IPS-11a (cell line): ENCODE measurements around the gene CXXC4.

Experiments used
- H3K4me3 ChIP-seq: one replicate; pipeline ENCODE4 v1.5.1; 2013; ENCODE audit warnings: low read depth, low read length, control low read depth

Gene CXXC4

GRCh38 chr4:104494822-104495559 is at the start of gene CXXC4:
CXXC4 (minus strand) TSS chr4:104494894; CDS start chr4:104491802, 3,092 bp downstream.
- peak within 1 kb of the TSS; percentile 75 for H3K4me3 ChIP-seq

GRCh38 chr4:104533156-104533555 is 38.5 kb upstream of the CXXC4 start:
- H3K4me3 ChIP-seq: no peak overlapping the region

- H3K4me3 ChIP-seq: no peak overlapping the region
Observed at GRCh38 chr4:104532677-104533076, 38.0 kb upstream of the CXXC4 start.

GRCh38 chr4:104531390-104531789 is 36.7 kb upstream of the CXXC4 start:
- H3K4me3 ChIP-seq: no peak overlapping the region

GRCh38 chr4:104530426-104530825 is 35.7 kb upstream of the CXXC4 start:
- H3K4me3 ChIP-seq: no peak overlapping the region

- H3K4me3 ChIP-seq: no peak overlapping the region
Observed at GRCh38 chr4:104524591-104524990, 29.9 kb upstream of the CXXC4 start.

- no peak overlapping the region for H3K4me3 ChIP-seq
Observed at GRCh38 chr4:104524026-104524425, 29.3 kb upstream of the CXXC4 start.

- no peak overlapping the region for H3K4me3 ChIP-seq
Observed at GRCh38 chr4:104519588-104519987, 24.9 kb upstream of the CXXC4 start.

GRCh38 chr4:104516884-104517283 is 22.2 kb upstream of the CXXC4 start:
- H3K4me3 ChIP-seq: no peak overlapping the region

GRCh38 chr4:104508224-104508623 is 13.5 kb upstream of the CXXC4 start:
- H3K4me3 ChIP-seq: no peak overlapping the region

GRCh38 chr4:104507112-104507511 is 12.4 kb upstream of the CXXC4 start:
- H3K4me3 ChIP-seq: no peak overlapping the region

GRCh38 chr4:104504536-104504935 is 9.8 kb upstream of the CXXC4 start:
- H3K4me3 ChIP-seq: no peak overlapping the region

- no peak overlapping the region for H3K4me3 ChIP-seq
Observed at GRCh38 chr4:104502471-104502870, 7.8 kb upstream of the CXXC4 start.

GRCh38 chr4:104501290-104501689 is 6.6 kb upstream of the CXXC4 start:
- no peak overlapping the region for H3K4me3 ChIP-seq

- no peak overlapping the region for H3K4me3 ChIP-seq
Observed at GRCh38 chr4:104500442-104500841, 5.7 kb upstream of the CXXC4 start.

- peak overlapping the region; percentile 57 for H3K4me3 ChIP-seq
Observed at GRCh38 chr4:104494185-104494584, 509 bp downstream of the CXXC4 start.

- no peak overlapping the region for H3K4me3 ChIP-seq
Observed at GRCh38 chr4:104493081-104493831, 1.4 kb downstream of the CXXC4 start.

GRCh38 chr4:104492183-104492771 is 2.4 kb downstream of the CXXC4 start:
- peak overlapping the region; percentile 20 for H3K4me3 ChIP-seq

- H3K4me3 ChIP-seq: peak overlapping the region; percentile 43
Observed at GRCh38 chr4:104491481-104492182, 3.1 kb downstream of the CXXC4 start.

- H3K4me3 ChIP-seq: peak overlapping the region; percentile 79
Observed at GRCh38 chr4:104490770-104491480, 3.8 kb downstream of the CXXC4 start.
